Stimulated activated CD8-positive, alpha-beta memory T cell treated with anti-CD3 and anti-CD28 coated beads, Interleukin-7, amount 100 ng/mL, for 48 hours (primary cell): Measurements from ENCODE around the gene HEPHL1.
"Not testable (repeated sequence)": the region's sequence is repeated elsewhere in the genome, so short reads cannot be mapped to it uniquely, and the experiment has no call there.

Source experiments
- DNase-seq, 2 donors: peaks; one replicate each; pipeline ENCODE4 v3.0.0-alpha.2; 2020; ENCODE audit warnings: low read depth in 1 of 2; ENCODE audit errors: extremely low read depth in 1 of 2

HEPHL1 gene

GRCh38 chr11:94068764-94069163 lies 47.6 kb downstream of the HEPHL1 start:
- DNase-seq, result no peak

GRCh38 chr11:94077552-94078293 lies 56.6 kb downstream of the HEPHL1 start:
- DNase-seq, result no peak

- no peak for DNase-seq
Measured at GRCh38 chr11:94084164-94084563, 63.0 kb downstream of the HEPHL1 start.

GRCh38 chr11:94088906-94089305 lies 67.8 kb downstream of the HEPHL1 start:
- no peak for DNase-seq

- no peak for DNase-seq
Measured at GRCh38 chr11:94089341-94089740, 68.2 kb downstream of the HEPHL1 start.

GRCh38 chr11:94090401-94090800 lies 69.2 kb downstream of the HEPHL1 start:
- no peak for DNase-seq

- DNase-seq, result no peak
Measured at GRCh38 chr11:94091091-94091490, 69.9 kb downstream of the HEPHL1 start.

- no peak for DNase-seq
Measured at GRCh38 chr11:94100253-94100652, 79.1 kb downstream of the HEPHL1 start.

GRCh38 chr11:94103471-94103870 lies 82.3 kb downstream of the HEPHL1 start:
- no peak for DNase-seq

GRCh38 chr11:94104734-94105133 lies 83.6 kb downstream of the HEPHL1 start:
- DNase-seq, result no peak

- DNase-seq, result no peak
Measured at GRCh38 chr11:94106716-94107115, 85.6 kb downstream of the HEPHL1 start.

GRCh38 chr11:94107363-94107762 lies 86.2 kb downstream of the HEPHL1 start:
- no peak for DNase-seq

- DNase-seq, result no peak
Measured at GRCh38 chr11:94111241-94111640, 90.1 kb downstream of the HEPHL1 start.

GRCh38 chr11:94111660-94112059 lies 90.5 kb downstream of the HEPHL1 start:
- DNase-seq, result no peak

- DNase-seq, result no peak
Measured at GRCh38 chr11:94112206-94112953, 91.2 kb downstream of the HEPHL1 start.

- DNase-seq, result no peak
Measured at GRCh38 chr11:94117197-94117574, 96.0 kb downstream of the HEPHL1 start.

GRCh38 chr11:94117871-94118270 lies 96.7 kb downstream of the HEPHL1 start:
- DNase-seq, result no peak

GRCh38 chr11:94119676-94120075 lies 98.5 kb downstream of the HEPHL1 start:
- not testable (repeated sequence) for DNase-seq

GRCh38 chr11:94120516-94120915 lies 99.4 kb downstream of the HEPHL1 start:
- not testable (repeated sequence) for DNase-seq

GRCh38 chr11:94120946-94121345 lies 99.8 kb downstream of the HEPHL1 start:
- DNase-seq, result no peak

GRCh38 chr11:94125407-94126115 lies 104.4 kb downstream of the HEPHL1 start:
- DNase-seq, result no peak

- DNase-seq, result no peak
Measured at GRCh38 chr11:94127638-94128037, 106.5 kb downstream of the HEPHL1 start.
